ENCODE results near the gene SPACA6.

GRCh38 chr19:51714848-51715247 is 21.7 kb downstream of the SPACA6 start:
- TF ChIP-seq CTCF (IDR thresholded peaks at IDR 0.05; ENCODE audit: insufficient read depth, low read length, poor library complexity, severe bottlenecking) (no peak), EZH2phosphoT487 (conservative IDR thresholded peaks at IDR 0.05; ENCODE audit: low read length) (no peak)
